OCI-LY7 (cell line): ENCODE data around the gene CPPED1. TPM values are rescaled to one million over a fixed set of nuclear protein-coding genes. Genes with fewer than 3 reads are reported as not detected.
A peak's percentile ranks its signal among the peaks of the same experiment; 100 is the strongest.

ENCODE experiments used
- BruUV-seq: library from RNA; stranded (reverse); fragments of 400-500 nt; replicated peaks from 2 replicates; lab custom pipeline; 2021; lab: Mats Ljungman, UMichigan
- CTCF ChIA-PET: fragments of 300-600 bp; sonication (Branson Sonifier 250); formaldehyde crosslinking; loops from one replicate; lab custom pipeline; 2022; ENCODE audit warnings: antibody characterized with exemption; ENCODE audit not compliant: unreplicated experiment; lab: Charles Lee
- POLR2A ChIA-PET: fragments of 300-600 bp; sonication (Branson Sonifier 250); formaldehyde crosslinking; loops from one replicate; lab custom pipeline; 2022; ENCODE audit warnings: antibody characterized with exemption; lab: Charles Lee
- DNase-seq: peaks from one replicate; pipeline ENCODE4 v3.0.0-alpha.2; 2015; ENCODE audit warnings: low spot score
- H2AFZ ChIP-seq: fragments of 200-600 bp; sonication (generic), shearing (Covaris generic); 2 replicates; pipeline ENCODE4 v1.6.1; 2014; ENCODE audit warnings: mild to moderate bottlenecking, antibody characterized with exemption, low read length, moderate library complexity
- H3K27ac ChIP-seq: fragments of 200-600 bp; sonication (generic); 2 replicates; pipeline ENCODE4 v1.5.1; 2014; ENCODE audit warnings: mixed run types, low read depth, mild to moderate bottlenecking, moderate library complexity, low read length, inconsistent platforms; ENCODE audit not compliant: poor library complexity, severe bottlenecking
- H3K36me3 ChIP-seq: fragments of 200-600 bp; sonication (generic); 2 replicates; pipeline ENCODE4 v1.6.1; 2014; ENCODE audit warnings: mild to moderate bottlenecking, antibody characterized with exemption, low read length, moderate library complexity, mixed read lengths; ENCODE audit not compliant: insufficient read depth
- H3K4me1 ChIP-seq: fragments of 200-600 bp; sonication (generic); 2 replicates; pipeline ENCODE4 v1.5.1; 2014; ENCODE audit warnings: mild to moderate bottlenecking, low read length; ENCODE audit not compliant: insufficient read depth, poor library complexity, severe bottlenecking
- H3K4me2 ChIP-seq: fragments of 200-600 bp; sonication (generic); 2 replicates; pipeline ENCODE4 v1.6.1; 2014; ENCODE audit warnings: mild to moderate bottlenecking, low read length
- H3K4me3 ChIP-seq: fragments of 200-600 bp; sonication (generic); 2 replicates; pipeline ENCODE4 v1.5.1; 2014; ENCODE audit warnings: mild to moderate bottlenecking, low read depth, low read length; ENCODE audit not compliant: poor library complexity, severe bottlenecking
- H3K79me2 ChIP-seq: fragments of 200-600 bp; sonication (generic); 2 replicates; pipeline ENCODE4 v1.6.1; 2016; ENCODE audit warnings: low read depth, mild to moderate bottlenecking, low read length, moderate library complexity, mixed read lengths; ENCODE audit not compliant: insufficient read depth
- H3K9me2 ChIP-seq: fragments of 200-600 bp; sonication (generic); 2 replicates; pipeline ENCODE4 v1.6.1; 2016; ENCODE audit warnings: mild to moderate bottlenecking, low read length, mixed read lengths; ENCODE audit not compliant: insufficient read depth
- H3K9me3 ChIP-seq: fragments of 200-600 bp; sonication (generic); 2 replicates; pipeline ENCODE4 v1.6.1; 2014; ENCODE audit warnings: mild to moderate bottlenecking, mixed run types, low read length, mixed read lengths
- H4K20me1 ChIP-seq: fragments of 200-600 bp; sonication (generic); 2 replicates; pipeline ENCODE4 v1.6.1; 2014; ENCODE audit warnings: mild to moderate bottlenecking, antibody characterized with exemption, low read length, moderate library complexity, mixed read lengths; ENCODE audit not compliant: insufficient read depth
- CTCF ChIP-seq: fragments of 200-600 bp; sonication (generic); conservative IDR thresholded peaks from 2 replicates; pipeline ENCODE4 v1.5.1; 2014; ENCODE audit warnings: mild to moderate bottlenecking, antibody characterized with exemption, low read length, moderate library complexity, mixed read lengths
- EZH2phosphoT487 ChIP-seq: fragments of 200-600 bp; sonication (generic); IDR thresholded peaks from 2 replicates; pipeline ENCODE4 v1.6.1; 2018; ENCODE audit warnings: low read depth, borderline replicate concordance, mild to moderate bottlenecking, mixed run types, antibody characterized with exemption, low read length, moderate library complexity, mixed read lengths
- intact Hi-C: fragments of 100-400 bp; cut with micrococcal nuclease; formaldehyde crosslinking; loops from one replicate; pipeline ENCODE4 v1.10.0; 2022; ENCODE audit not compliant: unreplicated experiment
- total RNA-seq, 2 experiments: library from RNA; depleted of rRNA in 1 of 2; stranded (reverse); fragments of >200 nt in 1 of 2; shearing (Covaris generic) in 1 of 2; gene quantifications; 2 replicates each; pipeline ENCODE4 v1.2.3, GENCODE V29; 2014 to 2022

Gene CPPED1
- total RNA-seq, 2 experiments from 2014 or later, result 8.6 to 14.2 TPM

- POLR2A ChIA-PET, result no interaction called here
- TF ChIP-seq CTCF, result no peak
- TF ChIP-seq EZH2phosphoT487, result no peak
- CTCF ChIA-PET, result no interaction called here
- no peaks in the 10 kb centered on the region for H3K9me2 ChIP-seq
- H2AFZ ChIP-seq, result no peak overlapping the region
- no peak overlapping the region for H3K27ac ChIP-seq
- no peak for DNase-seq
- H3K36me3 ChIP-seq, result no peaks in the 10 kb centered on the region
- intact Hi-C loops, result loop anchor here (10.0 kb wide), 1 partner anchor 189 kb away; no protein-coding TSS in a partner anchor
- H3K4me2 ChIP-seq, result no peak overlapping the region
- H3K4me3 ChIP-seq, result no peak overlapping the region
- no peaks in the 10 kb centered on the region for H3K9me3 ChIP-seq
- H3K79me2 ChIP-seq, result no peaks in the 10 kb centered on the region
- no TSS peak for BruUV-seq
- no peaks in the 10 kb centered on the region for H3K4me1 ChIP-seq
- H4K20me1 ChIP-seq, result no peaks in the 10 kb centered on the region
Observed at GRCh38 chr16:12625716-12626115, 178.0 kb downstream of the CPPED1 start.

- no peak for TF ChIP-seq EZH2phosphoT487
- TF ChIP-seq CTCF, result peak; percentile 33; the same call in 1 of the 2 replicates
- peaks cover 3% of the 10 kb centered on the region for H3K4me1 ChIP-seq
- H3K27ac ChIP-seq, result no peak overlapping the region
- no TSS peak for BruUV-seq
- H3K79me2 ChIP-seq, result no peaks in the 10 kb centered on the region
- no peaks in the 10 kb centered on the region for H3K36me3 ChIP-seq
- no peak overlapping the region for H3K4me2 ChIP-seq
- no peak for DNase-seq
- no peak overlapping the region for H2AFZ ChIP-seq
- no peaks in the 10 kb centered on the region for H4K20me1 ChIP-seq
- no peaks in the 10 kb centered on the region for H3K9me3 ChIP-seq
- no peaks in the 10 kb centered on the region for H3K9me2 ChIP-seq
- CTCF ChIA-PET, result no interaction called here
- intact Hi-C loops, result loop anchor here (10.0 kb wide), 1 partner anchor 190 kb away; no protein-coding TSS in a partner anchor
- POLR2A ChIA-PET, result no interaction called here
- no peak overlapping the region for H3K4me3 ChIP-seq
Observed at GRCh38 chr16:12625068-12625467, 178.6 kb downstream of the CPPED1 start.

GRCh38 chr16:12620150-12620549 lies 183.5 kb downstream of the CPPED1 start:
- Histone ChIP-seq H4K20me1 (no peaks in the 10 kb centered on the region), H3K4me1 (peaks cover 23% of the 10 kb centered on the region), H3K36me3 (no peaks in the 10 kb centered on the region), H3K4me2 (peak overlapping the region; percentile 25), H3K4me3 (no peak overlapping the region), H3K27ac (no peak overlapping the region), H2AFZ (peak overlapping the region; percentile 55; the same call in 1 of the 2 replicates), H3K9me3 (no peaks in the 10 kb centered on the region), H3K9me2 (no peaks in the 10 kb centered on the region), H3K79me2 (no peaks in the 10 kb centered on the region)
- intact Hi-C loops, result loop anchor here (2.0 to 10.0 kb wide), 3 partner anchors 165 to 278 kb away; no protein-coding TSS in a partner anchor
- no peak for TF ChIP-seq EZH2phosphoT487
- TF ChIP-seq CTCF, result peak; percentile 67
- DNase-seq, result peak; percentile 34
- BruUV-seq, result no TSS peak
- ChIA-PET CTCF (interaction anchor here (1.0 kb wide), 1 partner anchor 272 kb away, joined by 4 read pairs; no protein-coding TSS in a partner anchor), POLR2A (no interaction called here)
